Suprapubic skin (tissue), 4 donors: ENCODE data around the gene PCDHGA7. TPM values are rescaled to one million over a fixed set of nuclear protein-coding genes. Genes with fewer than 3 reads are reported as not detected.
"Not testable (repeated sequence)": the region's sequence is repeated elsewhere in the genome, so short reads cannot be mapped to it uniquely, and the experiment has no call there.

Experiments
- DNase-seq, 2 donors: peaks; one replicate each; pipeline ENCODE4 v3.0.0-alpha.2; 2019; ENCODE audit warnings: low spot score in 2 of 2
- H3K27ac ChIP-seq: fragments of 200-600 bp; sonication (generic); one replicate; pipeline ENCODE4 v1.5.1; 2019
- H3K27me3 ChIP-seq: fragments of 200-600 bp; sonication (generic); one replicate; pipeline ENCODE4 v1.5.1; 2019
- H3K36me3 ChIP-seq: fragments of 200-600 bp; sonication (generic); one replicate; pipeline ENCODE4 v1.5.1; 2019
- H3K4me1 ChIP-seq: fragments of 200-600 bp; sonication (generic); one replicate; pipeline ENCODE4 v1.5.1; 2019
- H3K4me3 ChIP-seq: fragments of 200-600 bp; sonication (generic); one replicate; pipeline ENCODE4 v1.5.1; 2019; ENCODE audit warnings: mild to moderate bottlenecking
- H3K9me3 ChIP-seq: fragments of 200-600 bp; sonication (generic); one replicate; pipeline ENCODE4 v1.5.1; 2019
- EP300 ChIP-seq: sonication (generic); formaldehyde crosslinking; IDR thresholded peaks from one replicate; pipeline ENCODE4 v1.6.1; 2017; ENCODE audit warnings: antibody characterized with exemption
- POLR2A ChIP-seq, 2 donors: fragments of 450-650 bp; IDR thresholded peaks; one replicate each; pipeline ENCODE4 v1.6.1; 2017; ENCODE audit warnings: antibody characterized with exemption in 2 of 2, mild to moderate bottlenecking in 2 of 2, moderate library complexity in 2 of 2
- POLR2AphosphoS5 ChIP-seq, 3 donors: sonication (generic); formaldehyde crosslinking; IDR thresholded peaks; one replicate each; pipeline ENCODE4 v1.6.1; 2017; ENCODE audit warnings: antibody characterized with exemption in 3 of 3
- WGBS: methylation state at CpG from one replicate; pipeline ENCODE4 v1.1.5; 2018; 5-methylcytosine and 5-hydroxymethylcytosine counted together
- total RNA-seq, 4 donors: library from RNA; depleted of rRNA; stranded (reverse); fragments of >200 nt; gene quantifications; one replicate each; pipeline ENCODE4 v1.1.0, GENCODE V29; 2016
- TF ChIP-seq, protein P1 (sequence below), 2 donors: fragments of 200-600 bp in 1 of 2; fragments of 450-650 bp in 1 of 2; sonication (generic) in 1 of 2; IDR thresholded peaks; one replicate each; pipeline ENCODE4 v1.5.1; 2016 to 2019; ENCODE audit warnings: antibody characterized with exemption in 2 of 2, mild to moderate bottlenecking in 1 of 2, moderate library complexity in 1 of 2

The PCDHGA7 gene
- total RNA-seq, 4 donors from 2014 or later, result 2.7 to 5.6 (median 4.5) TPM

DNA sequence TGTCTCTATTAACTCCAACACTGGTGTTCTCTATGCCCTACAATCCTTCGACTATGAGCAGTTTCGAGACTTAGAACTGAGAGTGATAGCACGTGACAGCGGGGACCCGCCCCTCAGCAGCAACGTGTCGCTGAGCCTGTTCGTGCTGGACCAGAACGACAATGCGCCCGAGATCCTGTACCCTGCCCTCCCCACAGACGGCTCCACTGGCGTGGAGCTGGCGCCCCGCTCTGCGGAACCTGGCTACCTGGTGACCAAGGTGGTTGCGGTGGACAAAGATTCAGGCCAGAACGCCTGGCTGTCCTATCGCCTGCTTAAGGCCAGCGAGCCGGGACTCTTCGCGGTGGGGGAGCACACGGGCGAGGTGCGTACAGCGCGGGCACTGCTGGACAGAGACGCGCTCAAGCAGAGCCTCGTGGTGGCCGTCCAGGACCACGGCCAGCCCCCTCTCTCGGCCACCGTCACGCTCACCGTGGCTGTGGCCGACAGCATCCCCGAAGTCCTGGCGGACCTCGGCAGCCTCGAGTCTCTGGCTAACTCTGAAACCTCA lies 40.3 kb downstream of the PCDHGA7 start:
- 26% methylated on average over 18 of the region's 42 CpGs for WGBS
- H3K4me1 ChIP-seq, result no peaks in the 10 kb centered on the region
- no peaks in the 10 kb centered on the region for H3K36me3 ChIP-seq
- peaks cover 78% of the 10 kb centered on the region for H3K9me3 ChIP-seq
- DNase-seq, result no peak
- TF ChIP-seq POLR2A (IDR thresholded peaks at IDR 0.05) (no peak), EP300 (no peak), POLR2AphosphoS5 (IDR thresholded peaks at IDR 0.05) (no peak)
- TF ChIP-seq, protein P1, sequence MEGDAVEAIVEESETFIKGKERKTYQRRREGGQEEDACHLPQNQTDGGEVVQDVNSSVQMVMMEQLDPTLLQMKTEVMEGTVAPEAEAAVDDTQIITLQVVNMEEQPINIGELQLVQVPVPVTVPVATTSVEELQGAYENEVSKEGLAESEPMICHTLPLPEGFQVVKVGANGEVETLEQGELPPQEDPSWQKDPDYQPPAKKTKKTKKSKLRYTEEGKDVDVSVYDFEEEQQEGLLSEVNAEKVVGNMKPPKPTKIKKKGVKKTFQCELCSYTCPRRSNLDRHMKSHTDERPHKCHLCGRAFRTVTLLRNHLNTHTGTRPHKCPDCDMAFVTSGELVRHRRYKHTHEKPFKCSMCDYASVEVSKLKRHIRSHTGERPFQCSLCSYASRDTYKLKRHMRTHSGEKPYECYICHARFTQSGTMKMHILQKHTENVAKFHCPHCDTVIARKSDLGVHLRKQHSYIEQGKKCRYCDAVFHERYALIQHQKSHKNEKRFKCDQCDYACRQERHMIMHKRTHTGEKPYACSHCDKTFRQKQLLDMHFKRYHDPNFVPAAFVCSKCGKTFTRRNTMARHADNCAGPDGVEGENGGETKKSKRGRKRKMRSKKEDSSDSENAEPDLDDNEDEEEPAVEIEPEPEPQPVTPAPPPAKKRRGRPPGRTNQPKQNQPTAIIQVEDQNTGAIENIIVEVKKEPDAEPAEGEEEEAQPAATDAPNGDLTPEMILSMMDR (IDR thresholded peaks at IDR 0.05), result no peak
- no peak overlapping the region for H3K27ac ChIP-seq
- H3K27me3 ChIP-seq, result no peaks in the 10 kb centered on the region
- no peak overlapping the region for H3K4me3 ChIP-seq

DNA sequence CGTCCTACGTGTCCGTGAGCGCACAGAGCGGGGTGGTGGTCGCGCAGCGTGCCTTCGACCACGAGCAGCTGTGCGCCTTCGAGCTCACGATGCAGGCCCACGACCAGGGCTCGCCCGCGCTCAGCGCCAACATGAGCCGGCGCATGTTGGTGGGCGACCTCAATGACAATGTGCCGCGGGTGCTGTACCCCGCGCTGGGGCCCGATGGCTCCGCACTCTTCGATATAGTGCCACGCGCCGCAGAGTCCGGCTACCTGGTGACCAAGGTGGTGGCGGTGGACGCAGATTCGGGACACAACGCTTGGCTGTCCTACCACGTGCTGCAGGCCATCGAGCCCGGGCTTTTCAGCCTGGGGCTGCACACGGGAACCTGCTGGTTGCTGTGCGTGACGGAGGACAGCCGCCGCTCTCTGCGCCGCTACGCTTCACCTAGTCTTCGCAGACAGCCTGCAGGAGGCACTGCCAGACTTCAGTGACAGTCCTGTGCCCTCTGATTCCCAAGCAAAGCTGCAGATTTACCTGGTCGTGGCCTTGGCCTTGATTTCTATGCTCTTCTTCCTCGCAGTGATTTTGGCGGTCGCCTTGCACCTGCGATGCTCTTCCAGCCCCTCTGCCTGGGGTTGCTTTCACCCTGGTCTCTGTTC lies 45.4 kb downstream of the PCDHGA7 start:
- H3K9me3 ChIP-seq, result peaks cover 80% of the 10 kb centered on the region
- DNase-seq, result no peak
- WGBS, result 42% methylated on average over 11 of the region's 53 CpGs
- H3K27ac ChIP-seq, result no peak overlapping the region
- no peak overlapping the region for H3K4me3 ChIP-seq
- no peaks in the 10 kb centered on the region for H3K36me3 ChIP-seq
- TF ChIP-seq POLR2A (IDR thresholded peaks at IDR 0.05) (no peak), EP300 (no peak), POLR2AphosphoS5 (IDR thresholded peaks at IDR 0.05) (no peak)
- TF ChIP-seq, protein P1 (IDR thresholded peaks at IDR 0.05), result no peak
- no peaks in the 10 kb centered on the region for H3K4me1 ChIP-seq
- no peaks in the 10 kb centered on the region for H3K27me3 ChIP-seq

DNA sequence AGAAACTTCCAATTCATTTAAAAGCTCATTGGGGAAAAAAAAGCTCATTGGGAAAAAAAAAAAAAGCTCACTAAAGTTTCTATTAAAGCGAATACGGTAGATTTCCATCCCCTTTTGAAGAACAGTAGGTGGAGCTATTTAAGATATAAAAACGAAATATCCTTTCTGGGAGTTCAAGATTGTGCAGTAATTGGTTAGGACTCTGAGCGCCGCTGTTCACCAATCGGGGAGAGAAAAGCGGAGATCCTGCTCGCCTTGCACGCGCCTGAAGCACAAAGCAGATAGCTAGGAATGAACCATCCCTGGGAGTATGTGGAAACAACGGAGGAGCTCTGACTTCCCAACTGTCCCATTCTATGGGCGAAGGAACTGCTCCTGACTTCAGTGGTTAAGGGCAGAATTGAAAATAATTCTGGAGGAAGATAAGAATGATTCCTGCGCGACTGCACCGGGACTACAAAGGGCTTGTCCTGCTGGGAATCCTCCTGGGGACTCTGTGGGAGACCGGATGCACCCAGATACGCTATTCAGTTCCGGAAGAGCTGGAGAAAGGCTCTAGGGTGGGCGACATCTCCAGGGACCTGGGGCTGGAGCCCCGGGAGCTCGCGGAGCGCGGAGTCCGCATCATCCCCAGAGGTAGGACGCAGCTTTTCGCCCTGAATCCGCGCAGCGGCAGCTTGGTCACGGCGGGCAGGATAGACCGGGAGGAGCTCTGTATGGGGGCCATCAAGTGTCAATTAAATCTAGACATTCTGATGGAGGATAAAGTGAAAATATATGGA lies 48.0 kb downstream of the PCDHGA7 start, which contains the start of gene PCDHGA12:
Gene PCDHGA12, plus strand, starts transcription at position 176 of the 782 bp plus-strand sequence. Its CDS starts 253 bp downstream, at position 429.
- no peak for TF ChIP-seq POLR2AphosphoS5 (IDR thresholded peaks at IDR 0.05)
- TF ChIP-seq, protein P1 (IDR thresholded peaks at IDR 0.05), result peak in 1 of 2 donors; percentile 26

DNA sequence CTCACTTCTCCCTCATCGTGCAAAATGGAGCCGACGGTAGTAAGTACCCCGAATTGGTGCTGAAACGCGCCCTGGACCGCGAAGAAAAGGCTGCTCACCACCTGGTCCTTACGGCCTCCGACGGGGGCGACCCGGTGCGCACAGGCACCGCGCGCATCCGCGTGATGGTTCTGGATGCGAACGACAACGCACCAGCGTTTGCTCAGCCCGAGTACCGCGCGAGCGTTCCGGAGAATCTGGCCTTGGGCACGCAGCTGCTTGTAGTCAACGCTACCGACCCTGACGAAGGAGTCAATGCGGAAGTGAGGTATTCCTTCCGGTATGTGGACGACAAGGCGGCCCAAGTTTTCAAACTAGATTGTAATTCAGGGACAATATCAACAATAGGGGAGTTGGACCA lies 48.7 kb downstream of the PCDHGA7 start:
- Histone ChIP-seq H3K27me3 (no peaks in the 10 kb centered on the region), H3K9me3 (peaks cover 72% of the 10 kb centered on the region), H3K4me1 (no peaks in the 10 kb centered on the region), H3K4me3 (peak overlapping the region; percentile 38), H3K36me3 (no peaks in the 10 kb centered on the region), H3K27ac (no peak overlapping the region)
- DNase-seq, result no peak
- WGBS, result 27% methylated on average over 26 of the region's 37 CpGs
- TF ChIP-seq EP300 (no peak), POLR2A (IDR thresholded peaks at IDR 0.05) (no peak), POLR2AphosphoS5 (IDR thresholded peaks at IDR 0.05) (no peak)
- TF ChIP-seq, protein P1 (IDR thresholded peaks at IDR 0.05), result no peak

More for the DNA sequence above, 48.0 kb downstream of the PCDHGA7 start, which contains the start of gene PCDHGA12:
- 10% methylated on average over 33 of the region's 33 CpGs for WGBS
- H3K9me3 ChIP-seq, result peaks cover 78% of the 10 kb centered on the region
- no peak within 1 kb of the TSS for H3K27ac ChIP-seq
- no peaks in the 10 kb centered on the region for H3K36me3 ChIP-seq
- peak within 1 kb of the TSS; percentile 38 for H3K4me3 ChIP-seq
- H3K4me1 ChIP-seq, result no peaks in the 10 kb centered on the region
- DNase-seq, result no peak
- no peaks in the 10 kb centered on the region for H3K27me3 ChIP-seq

DNA sequence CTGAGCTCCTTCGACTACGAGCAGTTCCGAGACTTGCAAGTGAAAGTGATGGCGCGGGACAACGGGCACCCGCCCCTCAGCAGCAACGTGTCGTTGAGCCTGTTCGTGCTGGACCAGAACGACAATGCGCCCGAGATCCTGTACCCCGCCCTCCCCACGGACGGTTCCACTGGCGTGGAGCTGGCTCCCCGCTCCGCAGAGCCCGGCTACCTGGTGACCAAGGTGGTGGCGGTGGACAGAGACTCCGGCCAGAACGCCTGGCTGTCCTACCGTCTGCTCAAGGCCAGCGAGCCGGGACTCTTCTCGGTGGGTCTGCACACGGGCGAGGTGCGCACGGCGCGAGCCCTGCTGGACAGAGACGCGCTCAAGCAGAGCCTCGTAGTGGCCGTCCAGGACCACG lies 49.8 kb downstream of the PCDHGA7 start:
- peaks cover 63% of the 10 kb centered on the region for H3K9me3 ChIP-seq
- not testable (repeated sequence) for H3K36me3 ChIP-seq, H3K27me3 ChIP-seq, H3K4me3 ChIP-seq, H3K27ac ChIP-seq, DNase-seq, H3K4me1 ChIP-seq
- 34% methylated on average over 18 of the region's 38 CpGs for WGBS

DNA sequence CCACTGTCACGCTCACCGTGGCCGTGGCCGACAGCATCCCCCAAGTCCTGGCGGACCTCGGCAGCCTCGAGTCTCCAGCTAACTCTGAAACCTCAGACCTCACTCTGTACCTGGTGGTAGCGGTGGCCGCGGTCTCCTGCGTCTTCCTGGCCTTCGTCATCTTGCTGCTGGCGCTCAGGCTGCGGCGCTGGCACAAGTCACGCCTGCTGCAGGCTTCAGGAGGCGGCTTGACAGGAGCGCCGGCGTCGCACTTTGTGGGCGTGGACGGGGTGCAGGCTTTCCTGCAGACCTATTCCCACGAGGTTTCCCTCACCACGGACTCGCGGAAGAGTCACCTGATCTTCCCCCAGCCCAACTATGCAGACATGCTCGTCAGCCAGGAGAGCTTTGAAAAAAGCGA lies 50.2 kb downstream of the PCDHGA7 start:
- 34% methylated on average over 12 of the region's 29 CpGs for WGBS
- H3K9me3 ChIP-seq, result peaks cover 63% of the 10 kb centered on the region

More for the DNA sequence above, 50.2 kb downstream of the PCDHGA7 start:
- not testable (repeated sequence) for H3K4me3 ChIP-seq, H3K27me3 ChIP-seq, H3K4me1 ChIP-seq, DNase-seq, H3K36me3 ChIP-seq, H3K27ac ChIP-seq
